ENCODE results near the gene CENPP.

The CENPP gene

DNA sequence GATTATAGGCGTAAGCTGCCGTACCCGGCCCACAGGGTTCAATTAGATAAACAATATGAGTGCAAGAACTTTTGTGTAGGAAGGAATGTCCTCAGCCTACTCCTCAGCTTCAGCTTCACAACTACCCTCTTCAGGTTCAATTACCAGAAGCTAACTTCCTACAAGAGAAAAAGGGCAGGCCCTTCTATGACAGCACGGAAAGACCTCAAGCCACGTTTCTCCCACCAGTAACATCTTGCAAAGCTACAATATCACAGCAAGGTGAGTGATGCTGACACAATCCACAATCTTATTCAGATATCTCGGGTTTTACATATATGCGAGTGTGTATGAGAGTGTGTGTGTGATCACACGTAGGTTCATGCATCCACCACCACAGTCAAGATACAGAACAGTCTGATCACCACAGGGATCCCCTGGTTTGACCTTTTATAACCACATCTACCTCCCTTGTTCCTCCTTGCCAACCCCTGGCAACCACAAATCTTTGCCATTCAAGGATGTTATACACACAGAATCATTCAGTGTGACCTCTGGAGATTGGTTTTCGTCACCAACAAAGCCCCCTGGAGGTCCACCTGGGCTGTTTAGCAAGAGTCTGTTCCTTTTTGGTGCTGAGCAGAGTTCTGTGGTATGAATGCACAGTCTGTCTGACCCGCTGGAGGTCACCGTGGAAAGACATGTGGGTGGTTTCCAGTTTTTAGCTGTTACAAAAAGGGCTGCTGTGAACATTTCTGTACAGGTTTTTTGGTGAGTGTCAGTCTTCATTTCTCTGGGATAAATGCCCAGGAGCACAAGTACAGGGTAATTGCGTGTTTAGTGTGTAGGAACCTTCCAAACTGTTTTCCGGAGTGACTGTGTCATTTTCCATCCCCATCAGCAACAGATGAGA is 305.9 kb downstream of the CENPP start:
- ATAC-seq (replicated peaks) = peak; percentile 95 to 96
- Mint-ChIP-seq H3K27me3 (no peaks in the 10 kb centered on the region), H3K4me3 (peak overlapping the region; percentile 22 to 42), H3K4me1 (peaks cover 22 to 52% of the 10 kb centered on the region in 2 donors), H3K36me3 (peaks cover 53 to 77% of the 10 kb centered on the region in 2 donors), H3K9me3 (peaks cover 0 to 4% of the 10 kb centered on the region in 2 donors), H3K27ac (peak overlapping the region; percentile 84)
- DNase-seq = peak; percentile 80

GRCh38 chr9:92632641-92633040 is 306.9 kb downstream of the CENPP start:
- H3K27ac Mint-ChIP-seq = peak overlapping the region; percentile 81
- no peak for ATAC-seq (replicated peaks)
- no peaks in the 10 kb centered on the region for H3K27me3 Mint-ChIP-seq
- no peak for DNase-seq
- peak overlapping the region; percentile 14 to 52 for H3K4me3 Mint-ChIP-seq
- peaks cover 18 to 43% of the 10 kb centered on the region in 2 donors for H3K4me1 Mint-ChIP-seq
- peaks cover 55 to 76% of the 10 kb centered on the region in 2 donors for H3K36me3 Mint-ChIP-seq
- peaks cover 0 to 4% of the 10 kb centered on the region in 2 donors for H3K9me3 Mint-ChIP-seq

GRCh38 chr9:92633614-92634278 is 308.0 kb downstream of the CENPP start:
- no peak for ATAC-seq (replicated peaks)
- Mint-ChIP-seq H3K4me1 (peaks cover 17 to 41% of the 10 kb centered on the region in 2 donors), H3K36me3 (peaks cover 56 to 76% of the 10 kb centered on the region in 2 donors), H3K9me3 (peaks cover 0 to 4% of the 10 kb centered on the region in 2 donors), H3K27ac (no peak overlapping the region), H3K27me3 (no peaks in the 10 kb centered on the region), H3K4me3 (no peak overlapping the region)
- DNase-seq = no peak

DNA sequence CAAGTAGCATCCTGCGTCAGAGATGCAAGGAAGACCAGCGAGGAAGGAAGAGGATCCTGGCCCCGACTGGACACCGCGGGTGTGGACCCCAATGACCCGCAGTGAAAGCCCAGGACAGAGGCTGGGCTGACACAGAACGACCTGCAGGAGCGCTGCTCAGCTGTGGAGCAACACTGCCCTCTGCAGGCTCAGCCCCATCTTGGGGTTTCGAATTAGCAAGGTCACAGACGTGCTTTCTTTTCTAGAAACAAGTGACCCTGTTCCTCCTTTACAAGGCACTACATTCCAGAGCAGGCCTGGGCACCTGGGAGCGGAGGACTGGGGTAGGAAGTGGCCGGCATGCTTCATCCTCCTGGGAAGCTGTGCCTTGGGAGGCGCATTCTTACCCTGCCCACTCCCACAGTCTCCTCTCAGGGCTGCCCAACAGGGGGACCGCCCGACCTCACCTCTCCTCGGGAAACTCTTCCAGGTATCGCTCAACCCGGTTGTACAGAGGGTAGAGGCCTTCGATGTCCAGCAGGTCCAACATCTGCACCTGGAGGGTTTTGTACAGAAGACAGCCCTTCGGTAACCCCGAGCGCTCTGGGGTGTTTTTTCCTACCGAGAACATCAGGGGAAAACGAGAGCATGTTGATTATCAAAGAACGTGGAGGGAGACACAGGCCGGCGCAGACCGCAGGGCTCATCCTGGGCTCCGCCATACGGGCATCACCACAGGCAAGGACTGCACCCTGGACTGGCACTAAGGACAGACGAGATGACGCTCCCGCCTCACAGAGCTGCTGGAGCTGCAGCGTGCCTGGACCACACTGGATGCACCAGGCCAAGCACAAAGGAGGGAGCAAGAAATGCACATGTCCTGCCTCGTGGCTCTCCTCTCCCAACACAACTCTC is 309.2 kb downstream of the CENPP start:
- peak; percentile 61 for DNase-seq
- ATAC-seq (replicated peaks) = peak; percentile 35 to 41
- peak overlapping the region; percentile 59 for H3K27ac Mint-ChIP-seq
- H3K27me3 Mint-ChIP-seq = no peaks in the 10 kb centered on the region
- peak overlapping the region in 1 of 2 donors; percentile 57 for H3K4me3 Mint-ChIP-seq
- H3K9me3 Mint-ChIP-seq = peaks cover 0 to 3% of the 10 kb centered on the region in 2 donors
- H3K4me1 Mint-ChIP-seq = peaks cover 17 to 41% of the 10 kb centered on the region in 2 donors
- peaks cover 45 to 70% of the 10 kb centered on the region in 2 donors for H3K36me3 Mint-ChIP-seq

DNA sequence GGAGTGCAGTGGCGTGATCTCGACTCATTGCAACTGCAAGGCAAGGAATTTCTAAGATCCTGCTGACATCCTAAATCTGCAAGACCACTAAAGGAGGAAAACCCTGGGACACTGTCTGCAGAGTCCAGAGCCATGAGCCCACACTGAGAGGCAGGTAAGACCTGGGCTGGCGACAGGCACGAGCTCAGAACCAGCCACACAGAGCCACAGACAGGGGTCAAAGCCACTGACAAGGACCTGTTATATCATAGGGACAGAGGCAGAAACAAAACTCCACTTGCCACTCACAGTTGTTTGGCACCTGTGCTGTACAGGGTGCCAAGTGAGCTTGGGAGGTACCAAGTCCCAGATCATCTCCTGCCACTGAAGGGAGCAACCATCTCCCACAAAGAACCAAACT is 310.0 kb downstream of the CENPP start:
- no peak for DNase-seq
- peaks cover 43 to 69% of the 10 kb centered on the region in 2 donors for H3K36me3 Mint-ChIP-seq
- no peak overlapping the region for H3K4me3 Mint-ChIP-seq
- no peaks in the 10 kb centered on the region for H3K27me3 Mint-ChIP-seq
- H3K27ac Mint-ChIP-seq = peak overlapping the region; percentile 59
- ATAC-seq (replicated peaks) = no peak
- H3K4me1 Mint-ChIP-seq = peaks cover 15 to 38% of the 10 kb centered on the region in 2 donors
- H3K9me3 Mint-ChIP-seq = no peaks in the 10 kb centered on the region

GRCh38 chr9:92636627-92637026 is 310.9 kb downstream of the CENPP start:
- H3K4me3 Mint-ChIP-seq = no peak overlapping the region
- H3K4me1 Mint-ChIP-seq = peaks cover 11 to 30% of the 10 kb centered on the region in 2 donors
- no peaks in the 10 kb centered on the region for H3K27me3 Mint-ChIP-seq
- no peak overlapping the region for H3K27ac Mint-ChIP-seq
- DNase-seq (no peak), ATAC-seq (replicated peaks) (no peak)
- peaks cover 51 to 68% of the 10 kb centered on the region in 2 donors for H3K36me3 Mint-ChIP-seq
- no peaks in the 10 kb centered on the region for H3K9me3 Mint-ChIP-seq

GRCh38 chr9:92637326-92637725 is 311.6 kb downstream of the CENPP start:
- H3K9me3 Mint-ChIP-seq = no peaks in the 10 kb centered on the region
- peaks cover 7 to 23% of the 10 kb centered on the region in 2 donors for H3K4me1 Mint-ChIP-seq
- H3K36me3 Mint-ChIP-seq = peaks cover 52 to 67% of the 10 kb centered on the region in 2 donors
- H3K27me3 Mint-ChIP-seq = no peaks in the 10 kb centered on the region
- no peak for DNase-seq
- no peak overlapping the region for H3K27ac Mint-ChIP-seq
- ATAC-seq (replicated peaks) = no peak
- H3K4me3 Mint-ChIP-seq = no peak overlapping the region

- H3K36me3 Mint-ChIP-seq = peaks cover 53 to 70% of the 10 kb centered on the region in 2 donors
- no peak overlapping the region for H3K4me3 Mint-ChIP-seq
- H3K4me1 Mint-ChIP-seq = peaks cover 4 to 17% of the 10 kb centered on the region in 2 donors
- no peaks in the 10 kb centered on the region for H3K9me3 Mint-ChIP-seq
- DNase-seq (no peak), ATAC-seq (replicated peaks) (no peak)
- peak overlapping the region; percentile 68 for H3K27ac Mint-ChIP-seq
- no peaks in the 10 kb centered on the region for H3K27me3 Mint-ChIP-seq
These were observed 312.3 kb downstream of the CENPP start for GRCh38 chr9:92637886-92638620.

- no peaks in the 10 kb centered on the region for H3K9me3 Mint-ChIP-seq
- H3K4me3 Mint-ChIP-seq = no peak overlapping the region
- DNase-seq = no peak
- H3K4me1 Mint-ChIP-seq = peaks cover 4 to 14% of the 10 kb centered on the region in 2 donors
- peak overlapping the region; percentile 68 for H3K27ac Mint-ChIP-seq
- ATAC-seq (replicated peaks) = no peak
- H3K27me3 Mint-ChIP-seq = no peaks in the 10 kb centered on the region
- H3K36me3 Mint-ChIP-seq = peaks cover 52 to 69% of the 10 kb centered on the region in 2 donors
These were observed 312.9 kb downstream of the CENPP start for GRCh38 chr9:92638621-92639101.

DNA sequence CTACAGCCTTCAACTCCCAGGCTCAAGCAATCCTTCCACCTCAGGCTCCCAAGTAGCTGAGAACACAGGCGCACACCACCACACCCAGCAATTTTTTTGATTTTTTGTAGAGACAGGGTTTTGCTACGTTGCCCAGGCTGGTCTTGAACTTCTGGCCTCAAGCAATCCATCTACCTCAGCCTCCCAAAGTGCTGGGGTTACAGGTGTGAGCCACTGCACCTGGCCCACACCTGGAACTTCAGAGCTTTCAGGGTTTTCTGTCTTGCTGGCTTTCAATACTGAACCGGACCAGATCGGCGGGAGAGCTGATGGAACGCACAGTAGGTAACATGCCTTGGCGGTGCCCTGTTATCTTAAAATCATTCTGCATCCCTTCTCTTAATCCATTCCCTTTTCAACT is 313.4 kb downstream of the CENPP start:
- H3K27me3 Mint-ChIP-seq = no peaks in the 10 kb centered on the region
- H3K27ac Mint-ChIP-seq = no peak overlapping the region
- H3K4me1 Mint-ChIP-seq = peaks cover 4 to 10% of the 10 kb centered on the region in 2 donors
- DNase-seq = no peak
- H3K36me3 Mint-ChIP-seq = peaks cover 51 to 71% of the 10 kb centered on the region in 2 donors
- no peaks in the 10 kb centered on the region for H3K9me3 Mint-ChIP-seq
- no peak overlapping the region for H3K4me3 Mint-ChIP-seq
- no peak for ATAC-seq (replicated peaks)

DNA sequence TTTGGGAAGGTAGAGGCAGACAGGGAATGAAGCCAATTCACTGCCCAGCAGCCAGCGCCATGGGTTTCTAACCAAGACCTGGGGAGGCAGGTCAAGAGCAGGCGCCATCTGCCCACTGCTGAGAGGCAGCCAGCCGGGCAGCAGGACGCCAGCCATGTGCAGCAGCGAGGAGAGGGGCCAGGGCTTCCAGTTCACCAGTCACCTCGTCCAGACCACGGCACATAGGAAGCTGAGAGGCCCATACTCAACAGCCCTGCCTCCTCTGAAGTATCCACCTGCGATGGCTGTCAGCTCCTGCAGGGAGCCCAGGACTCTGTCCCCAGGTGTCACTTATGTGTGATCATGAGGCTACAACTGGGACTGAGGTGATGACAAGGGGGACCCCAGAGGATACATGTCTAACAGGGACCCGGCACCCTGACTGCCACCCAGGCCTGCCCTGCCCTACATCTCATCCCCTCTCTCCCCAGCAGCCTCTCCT is 314.1 kb downstream of the CENPP start:
- ATAC-seq (replicated peaks) (no peak), DNase-seq (no peak)
- peaks cover 0 to 3% of the 10 kb centered on the region in 2 donors for H3K4me1 Mint-ChIP-seq
- H3K9me3 Mint-ChIP-seq = no peaks in the 10 kb centered on the region
- H3K27ac Mint-ChIP-seq = no peak overlapping the region
- peaks cover 52 to 73% of the 10 kb centered on the region in 2 donors for H3K36me3 Mint-ChIP-seq
- H3K4me3 Mint-ChIP-seq = no peak overlapping the region
- no peaks in the 10 kb centered on the region for H3K27me3 Mint-ChIP-seq

DNA sequence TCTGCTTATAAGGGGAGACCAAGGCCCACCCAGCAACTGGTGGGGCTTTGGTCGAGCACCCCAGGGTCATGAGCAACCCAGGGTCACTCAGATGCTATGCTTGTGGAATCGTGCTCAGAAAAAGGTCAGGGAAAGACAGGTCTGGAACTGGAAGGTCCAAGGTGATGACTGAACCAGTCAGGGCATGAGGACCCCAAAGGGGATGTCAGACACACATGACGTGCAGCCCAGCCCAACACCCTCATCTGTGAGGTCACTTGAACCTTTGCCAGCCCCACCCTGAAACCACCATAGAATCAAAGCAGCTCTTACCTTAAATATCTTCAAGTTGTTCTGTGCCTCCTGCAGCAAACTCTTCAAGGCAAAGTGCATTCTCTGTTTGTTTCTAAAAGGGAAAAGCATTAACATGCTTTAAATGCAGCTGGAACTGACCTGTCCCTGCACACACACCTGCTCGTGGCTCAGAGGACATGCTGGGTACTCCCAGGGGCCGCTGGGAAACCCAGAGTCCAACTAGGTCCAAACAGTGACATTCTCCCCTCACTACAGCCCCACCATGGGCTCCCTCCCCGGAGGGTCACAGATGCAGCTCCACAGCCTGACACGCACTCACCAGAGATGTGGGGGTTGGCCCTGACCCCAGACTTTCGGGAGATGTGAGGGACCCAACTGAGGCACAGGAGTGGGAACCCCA is 314.8 kb downstream of the CENPP start:
- no peak for ATAC-seq (replicated peaks)
- Mint-ChIP-seq H3K27ac (no peak overlapping the region), H3K27me3 (no peaks in the 10 kb centered on the region), H3K36me3 (peaks cover 57 to 75% of the 10 kb centered on the region in 2 donors), H3K4me1 (no peaks in the 10 kb centered on the region), H3K4me3 (no peak overlapping the region), H3K9me3 (peaks cover 0 to 3% of the 10 kb centered on the region in 2 donors)
- no peak for DNase-seq
